Measurements from ENCODE around the gene MMP15. TPM values are rescaled to one million over a fixed set of nuclear protein-coding genes. Genes with fewer than 3 reads are reported as not detected.

Gene MMP15
- total RNA-seq, 2 experiments from 2014 or later, result 0.25 to 0.31 TPM

- no peaks in the 10 kb centered on the region for H3K4me1 Mint-ChIP-seq (ENCODE audit: low read depth)
- ChIA-PET CTCF (no interaction called here), POLR2A (no interaction called here)
These were observed 56.8 kb downstream of the MMP15 start for GRCh38 chr16:58082381-58082780.

GRCh38 chr16:58084635-58085034, 59.1 kb downstream of the MMP15 start:
- ChIA-PET CTCF (no interaction called here), POLR2A (no interaction called here)
- no peak overlapping the region for H3K4me3 ChIP-seq (ENCODE audit: low read length)
- no peaks in the 10 kb centered on the region for H3K9me3 ChIP-seq (ENCODE audit: control insufficient read depth in 1 of 2, insufficient read depth in 1 of 2, low read length in 2 of 2)
- Mint-ChIP-seq H3K9me3 (no peaks in the 10 kb centered on the region), H3K27me3 (no peaks in the 10 kb centered on the region), H3K4me1 (ENCODE audit: low read depth) (no peaks in the 10 kb centered on the region), H3K4me3 (no peak overlapping the region), H3K27ac (no peak overlapping the region), H3K36me3 (ENCODE audit: low read depth) (no peaks in the 10 kb centered on the region)
- no peak for ATAC-seq (ENCODE audit: poor library complexity)
- DNase-seq, result no peak
- H3K27ac ChIP-seq (ENCODE audit: low read depth in 1 of 2, low read length in 2 of 2), result no peak overlapping the region
- H3K36me3 ChIP-seq (ENCODE audit: insufficient read depth, low read length), result no peaks in the 10 kb centered on the region
- H3K4me1 ChIP-seq (ENCODE audit: insufficient read depth, low read length), result no peaks in the 10 kb centered on the region
- no peak for TF ChIP-seq CTCF (IDR thresholded peaks at IDR 0.05)
- no peaks in the 10 kb centered on the region for H3K27me3 ChIP-seq (ENCODE audit: control insufficient read depth in 1 of 2, insufficient read depth in 2 of 2, low read length in 2 of 2)
- intact Hi-C loops (cut with DNase I, micrococcal nuclease), result no loop called here

More at GRCh38 chr16:58082381-58082780, 56.8 kb downstream of the MMP15 start:
- H3K36me3 ChIP-seq (ENCODE audit: insufficient read depth, low read length), result no peaks in the 10 kb centered on the region
- H3K9me3 Mint-ChIP-seq, result no peaks in the 10 kb centered on the region
- H3K4me3 ChIP-seq (ENCODE audit: low read length), result no peak overlapping the region
- no peaks in the 10 kb centered on the region for H3K4me1 ChIP-seq (ENCODE audit: insufficient read depth, low read length)
- no peak for ATAC-seq (ENCODE audit: poor library complexity)
- H3K27ac Mint-ChIP-seq, result no peak overlapping the region
- intact Hi-C loops (cut with DNase I, micrococcal nuclease), result no loop called here
- H3K27me3 Mint-ChIP-seq, result no peaks in the 10 kb centered on the region
- TF ChIP-seq CTCF (IDR thresholded peaks at IDR 0.05), result no peak
- no peak overlapping the region for H3K27ac ChIP-seq (ENCODE audit: low read depth in 1 of 2, low read length in 2 of 2)
- H3K36me3 Mint-ChIP-seq (ENCODE audit: low read depth), result no peaks in the 10 kb centered on the region
- no peaks in the 10 kb centered on the region for H3K27me3 ChIP-seq (ENCODE audit: control insufficient read depth in 1 of 2, insufficient read depth in 2 of 2, low read length in 2 of 2)
- peaks cover 0 to 3% of the 10 kb centered on the region in 2 experiments for H3K9me3 ChIP-seq (ENCODE audit: control insufficient read depth in 1 of 2, insufficient read depth in 1 of 2, low read length in 2 of 2)
- no peak overlapping the region for H3K4me3 Mint-ChIP-seq
- no peak for DNase-seq

GRCh38 chr16:58085171-58085570, 59.6 kb downstream of the MMP15 start:
- no peaks in the 10 kb centered on the region for H3K9me3 ChIP-seq (ENCODE audit: control insufficient read depth in 1 of 2, insufficient read depth in 1 of 2, low read length in 2 of 2)
- H3K4me3 Mint-ChIP-seq, result no peak overlapping the region
- ATAC-seq (ENCODE audit: poor library complexity) (no peak), DNase-seq (no peak)
- H3K27me3 Mint-ChIP-seq, result no peaks in the 10 kb centered on the region
- H3K4me3 ChIP-seq (ENCODE audit: low read length), result no peak overlapping the region
- CTCF ChIA-PET, result no interaction called here
- intact Hi-C loops (cut with DNase I, micrococcal nuclease), result no loop called here
- TF ChIP-seq CTCF (IDR thresholded peaks at IDR 0.05), result no peak
- H3K27ac ChIP-seq (ENCODE audit: low read depth in 1 of 2, low read length in 2 of 2), result no peak overlapping the region
- no peaks in the 10 kb centered on the region for H3K27me3 ChIP-seq (ENCODE audit: control insufficient read depth in 1 of 2, insufficient read depth in 2 of 2, low read length in 2 of 2)
- no peak overlapping the region for H3K27ac Mint-ChIP-seq
- no peaks in the 10 kb centered on the region for H3K36me3 Mint-ChIP-seq (ENCODE audit: low read depth)
- no peaks in the 10 kb centered on the region for H3K36me3 ChIP-seq (ENCODE audit: insufficient read depth, low read length)
- no peaks in the 10 kb centered on the region for H3K4me1 ChIP-seq (ENCODE audit: insufficient read depth, low read length)
- POLR2A ChIA-PET, result no interaction called here
- no peaks in the 10 kb centered on the region for H3K9me3 Mint-ChIP-seq
- no peaks in the 10 kb centered on the region for H3K4me1 Mint-ChIP-seq (ENCODE audit: low read depth)
